Measurements from ENCODE around the gene CCBE1.

Gene CCBE1

DNA sequence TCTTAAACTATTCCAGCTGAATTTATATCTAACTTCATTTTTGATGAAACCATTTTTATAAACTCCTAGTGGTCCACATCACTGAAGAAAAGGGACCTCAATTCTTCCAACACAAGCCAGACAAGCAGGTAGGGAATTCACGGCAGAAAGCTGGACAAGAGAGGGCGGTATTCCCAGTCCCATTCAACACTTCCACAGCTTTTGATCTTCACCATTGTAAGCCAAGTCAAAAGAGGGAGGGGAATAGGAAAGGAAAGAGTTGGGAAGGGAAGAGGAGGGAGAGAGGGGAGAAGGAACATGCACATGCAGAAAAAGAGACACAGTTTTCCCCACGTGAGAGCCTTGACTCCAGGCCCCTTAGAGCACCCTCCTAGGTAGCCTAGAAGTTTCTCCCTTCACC is 77.4 kb downstream of the CCBE1 start:
- DNase-seq (ENCODE audit: low read depth): no peak

DNA sequence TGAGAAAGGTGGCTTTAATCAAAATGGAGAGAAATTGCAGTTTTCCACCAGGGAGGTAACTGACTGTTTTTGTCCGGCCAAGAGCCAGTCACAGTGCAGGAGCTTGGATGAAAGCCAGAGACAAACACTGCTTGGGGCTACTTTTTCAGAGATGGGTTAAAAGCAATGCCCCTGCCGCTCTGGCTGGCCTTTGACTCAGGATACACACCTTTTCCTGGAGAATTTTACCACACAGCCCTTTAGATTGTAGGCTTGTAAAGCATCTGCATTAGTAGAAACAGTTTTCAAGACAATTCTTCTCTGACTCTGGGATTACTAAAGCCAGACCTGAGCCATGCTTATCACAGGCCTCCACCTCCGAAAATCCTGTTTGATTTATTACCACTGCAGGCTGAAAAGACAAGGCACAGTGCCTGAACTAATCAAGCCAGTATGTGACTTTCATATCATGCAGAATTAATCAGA is 79.7 kb downstream of the CCBE1 start:
- peak; percentile 14 for DNase-seq (ENCODE audit: low read depth)

DNA sequence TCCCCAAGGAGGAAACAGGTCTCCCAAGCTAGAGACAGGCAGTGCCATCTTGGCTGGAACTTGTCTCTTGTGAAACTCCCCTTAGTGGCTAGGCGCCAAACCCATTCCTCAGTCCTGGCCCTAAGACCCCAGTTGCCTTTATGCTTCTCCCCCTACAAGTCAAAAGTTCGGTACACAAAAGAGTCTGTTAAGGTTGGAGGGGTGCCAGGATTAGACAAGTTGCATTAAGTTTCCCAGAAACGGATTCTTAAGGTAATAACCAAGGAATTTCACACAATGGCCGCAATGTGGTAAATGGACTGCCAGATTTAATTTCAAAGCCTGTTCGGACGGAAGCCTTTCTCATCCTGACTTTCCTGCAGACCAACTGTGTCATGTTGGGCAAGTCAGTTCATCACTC is 80.7 kb downstream of the CCBE1 start:
- peak; percentile 47 for DNase-seq (ENCODE audit: low read depth)

DNA sequence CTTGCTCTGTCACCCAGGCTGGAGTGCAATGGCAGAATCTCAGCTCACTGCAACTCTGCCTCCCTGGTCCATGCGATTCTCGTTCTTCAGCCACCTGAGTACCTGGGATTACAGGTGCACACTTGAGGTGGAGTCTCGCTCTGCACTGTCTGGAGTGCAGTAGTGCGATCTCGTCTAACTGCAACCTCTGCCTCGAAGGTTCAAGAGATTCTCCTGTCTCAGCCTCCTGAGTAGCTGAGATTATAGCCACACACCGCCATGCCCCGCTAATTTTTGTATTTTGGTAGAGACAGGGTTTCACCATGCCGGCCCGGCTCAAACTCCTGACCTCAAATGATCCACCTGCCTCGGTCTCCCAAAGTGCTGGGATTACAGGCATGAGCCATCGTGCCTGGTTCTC is 83.3 kb downstream of the CCBE1 start:
- DNase-seq (ENCODE audit: low read depth): no peak

DNA sequence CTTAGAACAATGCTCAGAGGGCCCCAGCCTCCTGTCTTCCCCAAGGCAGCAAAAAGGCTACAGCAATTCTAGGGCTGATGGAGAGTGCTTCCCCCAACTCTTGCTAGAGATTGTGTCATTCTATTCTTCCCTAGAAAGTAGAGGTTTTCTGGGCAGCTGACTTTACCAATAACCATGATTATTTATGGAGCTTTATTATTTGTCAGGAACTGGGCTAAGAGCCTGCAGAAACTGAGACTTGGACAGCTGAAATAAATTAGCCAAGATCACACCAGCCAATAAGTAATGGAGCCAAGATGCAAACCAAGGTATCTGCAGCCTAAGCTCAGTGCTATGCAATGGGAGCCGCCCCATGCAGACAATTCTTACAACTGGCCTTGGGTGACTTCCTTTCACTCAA is 84.8 kb downstream of the CCBE1 start:
- peak; percentile 38 for DNase-seq (ENCODE audit: low read depth)

DNA sequence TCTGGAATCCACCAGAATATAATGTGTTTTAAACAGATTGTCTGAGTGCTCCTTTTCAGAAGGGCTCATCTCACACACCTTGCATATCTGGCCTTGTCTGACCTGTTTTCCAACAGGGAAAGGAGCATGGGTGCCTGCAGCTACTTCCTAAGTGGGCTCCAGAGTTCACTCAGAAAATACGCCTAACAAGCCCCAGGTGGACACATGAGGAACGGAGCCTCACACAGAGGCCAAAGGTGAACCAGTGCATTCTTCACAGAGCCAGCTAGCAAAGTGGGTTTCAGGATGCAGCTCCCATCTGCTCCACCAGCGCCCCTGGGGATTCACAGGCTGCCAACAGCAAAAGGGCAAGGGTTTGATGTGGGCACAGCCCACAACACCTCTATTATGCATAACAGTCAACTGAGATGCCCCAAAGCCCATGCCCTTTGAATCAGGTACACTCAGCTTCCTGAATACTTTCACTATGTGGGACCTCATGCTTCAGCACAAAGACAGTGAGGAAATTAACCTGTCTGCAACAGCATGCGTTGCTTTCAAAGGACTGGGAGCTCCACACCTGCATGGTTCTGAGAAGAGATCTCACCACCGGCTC is 86.6 kb downstream of the CCBE1 start:
- DNase-seq (ENCODE audit: low read depth): no peak

DNA sequence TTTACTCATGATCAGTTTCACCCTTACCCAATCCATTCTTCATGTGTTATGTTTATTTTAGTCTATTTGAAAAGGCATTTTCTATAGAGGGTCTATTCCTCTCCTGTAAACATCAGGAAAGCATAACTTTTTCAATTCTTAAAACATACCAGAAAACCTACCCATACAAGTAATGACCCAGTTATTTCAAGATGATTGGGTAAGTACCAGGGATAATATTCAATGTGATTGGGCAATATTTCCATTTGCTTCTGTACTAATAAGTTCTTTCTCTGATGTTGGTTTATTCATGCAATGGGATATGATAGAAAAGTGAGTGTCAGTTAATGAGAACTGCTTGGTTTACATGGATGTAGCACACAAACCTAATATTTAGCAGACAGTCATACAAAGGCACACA is 87.6 kb downstream of the CCBE1 start:
- DNase-seq (ENCODE audit: low read depth): no peak

DNA sequence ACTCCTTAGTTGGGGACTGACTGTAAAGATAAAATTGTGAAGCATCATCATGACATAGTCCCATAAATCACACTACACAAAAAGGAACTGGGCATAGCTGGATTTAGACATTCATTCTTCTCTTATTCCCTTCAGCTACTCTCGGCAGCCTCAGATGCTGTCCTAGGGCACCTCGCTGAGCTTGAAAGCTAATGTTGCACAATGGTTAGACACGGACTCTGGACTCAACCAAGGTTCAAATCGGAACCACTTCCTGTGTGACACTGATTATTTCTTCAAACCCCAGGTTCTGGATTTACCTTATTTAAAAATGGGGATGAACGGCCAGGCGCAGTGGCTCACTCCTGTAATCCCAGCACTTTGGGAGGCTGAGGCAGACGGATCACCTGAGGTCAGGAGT is 89.8 kb downstream of the CCBE1 start:
- DNase-seq (ENCODE audit: low read depth): no peak

DNA sequence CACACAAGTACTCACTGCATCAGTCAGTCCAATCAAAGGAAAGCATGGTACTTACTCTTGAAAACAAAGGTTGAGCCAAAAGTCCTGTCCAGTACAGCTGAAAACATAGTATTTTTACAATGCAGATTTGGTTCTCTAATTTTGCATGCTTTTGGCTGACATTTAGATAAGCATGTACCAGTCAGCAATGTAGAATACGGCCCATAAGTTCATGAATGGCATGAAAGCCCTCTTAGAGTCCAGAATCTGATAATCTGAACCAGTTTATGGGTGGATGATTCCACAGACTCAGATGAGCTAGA is 90.2 kb downstream of the CCBE1 start:
- no peak for DNase-seq (ENCODE audit: low read depth)

DNA sequence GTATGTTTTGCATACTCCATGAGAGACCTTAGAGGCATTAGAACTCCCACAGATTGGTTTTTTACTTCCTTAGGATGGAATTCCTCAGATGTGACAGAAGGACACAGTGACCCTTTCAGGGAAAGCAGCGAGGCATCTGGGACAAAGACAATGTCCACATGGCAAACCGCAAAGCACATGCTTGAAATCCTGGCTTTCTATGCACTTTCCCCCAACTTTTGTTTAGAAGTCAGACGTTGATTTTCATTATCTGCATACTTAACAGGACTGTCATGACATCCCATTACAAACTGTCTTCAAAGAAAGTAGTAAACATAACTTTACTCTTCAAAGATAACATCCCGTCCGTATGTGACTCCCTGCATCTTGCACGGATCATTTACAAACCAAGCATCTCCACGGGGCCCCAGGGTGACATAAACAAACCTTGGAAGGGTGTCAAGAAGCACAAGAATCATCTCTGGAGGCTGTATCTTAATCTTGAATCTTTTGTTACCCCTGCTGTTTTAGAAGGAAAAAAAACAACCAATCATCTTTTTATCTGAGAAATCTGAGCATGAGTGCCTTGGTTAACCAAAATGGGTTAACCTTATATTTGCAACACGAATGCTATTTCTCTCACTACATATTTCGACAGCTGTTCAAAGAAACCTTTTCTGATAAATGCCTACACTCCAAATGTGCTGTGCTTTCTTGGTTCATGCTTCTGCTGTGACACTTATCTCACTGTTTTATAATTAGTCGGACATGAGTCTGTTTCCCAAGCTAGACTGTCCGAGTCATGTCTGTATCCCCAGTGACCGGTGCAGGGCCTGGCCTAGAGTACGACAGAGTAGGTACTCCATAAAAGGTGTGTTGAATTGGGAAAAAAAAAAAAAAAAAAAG is 90.8 kb downstream of the CCBE1 start:
- DNase-seq (ENCODE audit: low read depth): peak; percentile 83

DNA sequence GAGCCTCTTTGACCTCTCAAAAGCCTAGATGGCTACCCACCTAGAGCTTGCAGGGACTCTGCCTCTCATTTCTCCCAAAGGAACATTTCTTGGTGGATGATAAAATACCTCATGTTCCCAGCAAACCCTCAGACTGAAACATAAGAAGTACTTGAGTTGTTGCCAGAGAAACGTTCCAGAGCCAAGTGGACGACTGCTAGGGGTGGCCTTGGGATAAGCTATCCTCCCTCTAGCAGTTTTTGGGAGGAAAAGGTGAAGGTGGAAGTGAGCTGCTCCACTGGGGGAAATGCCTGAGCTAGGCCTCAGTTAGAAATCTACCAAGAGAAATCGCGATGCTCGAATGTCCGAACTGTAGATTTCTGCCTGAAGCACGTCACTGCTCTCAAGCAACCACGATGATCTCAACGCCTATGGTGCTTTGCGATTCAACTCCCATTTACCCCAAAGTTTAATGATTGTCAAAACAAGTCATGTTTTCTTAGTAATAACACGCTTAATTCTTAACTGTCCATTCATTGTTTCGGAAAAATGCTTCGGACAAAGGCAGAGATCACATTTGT is 91.5 kb downstream of the CCBE1 start:
- DNase-seq (ENCODE audit: low read depth): peak; percentile 38

DNA sequence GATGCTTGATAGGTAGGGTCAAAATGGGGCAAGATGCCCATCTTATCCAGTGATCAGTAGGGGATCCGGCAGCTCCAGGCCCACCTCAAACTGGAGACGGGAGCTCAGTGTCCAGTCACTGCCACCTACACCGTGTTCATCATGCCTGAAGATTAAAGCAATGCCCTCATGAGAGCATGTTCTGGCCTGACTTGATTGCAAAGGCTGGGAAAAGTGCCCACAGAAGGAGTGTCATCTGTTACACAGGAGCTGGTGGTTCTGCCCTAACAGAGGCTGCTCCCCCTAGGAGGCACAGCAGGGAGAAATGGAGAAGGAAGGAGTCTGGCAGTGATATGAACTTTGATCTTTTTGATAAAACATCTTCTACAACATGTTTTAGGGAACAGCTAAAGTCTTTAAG is 92.3 kb downstream of the CCBE1 start:
- no peak for DNase-seq (ENCODE audit: low read depth)

DNA sequence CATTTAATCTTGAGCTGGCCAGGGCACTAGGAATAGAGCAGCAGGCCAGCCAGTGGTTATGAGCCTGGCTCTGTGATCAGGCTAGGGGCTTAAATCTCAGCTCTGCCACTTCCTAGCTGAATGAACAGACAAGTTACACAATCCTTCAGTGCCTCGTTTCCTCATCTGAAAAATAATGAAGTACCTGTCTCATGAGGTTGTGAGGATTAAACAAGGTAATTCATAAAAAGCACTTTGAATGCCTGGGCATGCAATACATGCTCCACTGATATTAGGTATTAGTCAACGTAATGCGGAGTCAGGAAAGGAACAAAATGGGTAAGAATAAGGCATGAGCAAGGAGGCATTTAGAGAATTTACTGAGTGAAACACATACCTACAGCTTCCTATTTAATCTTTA is 100.2 kb downstream of the CCBE1 start:
- no peak for DNase-seq (ENCODE audit: low read depth)

DNA sequence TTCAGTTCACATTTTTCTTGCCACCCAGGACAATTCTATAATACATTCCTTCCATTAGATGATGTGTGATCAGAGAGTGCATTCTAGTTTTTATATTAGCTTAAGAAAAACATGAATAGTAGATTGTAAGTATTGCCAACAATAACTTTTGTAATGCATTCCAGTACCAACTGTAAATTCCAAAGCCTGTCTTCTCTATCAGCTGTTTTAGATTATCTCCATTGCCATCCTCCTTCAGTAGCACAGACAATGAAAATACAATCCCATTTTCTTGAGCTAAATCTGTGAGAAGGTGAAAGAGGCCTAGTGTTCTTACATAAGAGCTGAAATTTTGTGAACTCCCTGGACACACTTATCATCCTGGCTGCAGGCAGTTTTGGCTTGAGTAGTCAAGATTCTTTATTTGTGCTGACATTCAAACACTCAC is 103.9 kb downstream of the CCBE1 start:
- DNase-seq (ENCODE audit: low read depth): no peak

DNA sequence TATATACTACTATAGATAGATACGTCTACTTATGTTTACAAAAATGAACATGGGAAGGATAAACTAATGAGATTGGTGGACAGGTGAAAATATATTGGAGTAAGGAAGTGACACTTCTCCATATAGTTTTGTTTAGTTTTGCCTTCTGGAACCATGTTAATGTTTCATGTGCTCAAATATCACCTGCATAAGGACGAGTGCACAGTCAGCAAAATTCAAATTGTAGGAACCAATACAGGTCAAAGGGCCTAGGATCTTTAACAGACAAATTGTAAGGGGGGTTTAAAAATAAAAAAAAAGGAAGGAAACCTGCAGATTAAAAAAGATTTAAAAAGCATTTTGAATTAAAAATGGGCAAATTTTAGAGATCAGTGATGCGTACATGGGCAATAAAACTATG is 104.6 kb downstream of the CCBE1 start:
- DNase-seq (ENCODE audit: low read depth): no peak

DNA sequence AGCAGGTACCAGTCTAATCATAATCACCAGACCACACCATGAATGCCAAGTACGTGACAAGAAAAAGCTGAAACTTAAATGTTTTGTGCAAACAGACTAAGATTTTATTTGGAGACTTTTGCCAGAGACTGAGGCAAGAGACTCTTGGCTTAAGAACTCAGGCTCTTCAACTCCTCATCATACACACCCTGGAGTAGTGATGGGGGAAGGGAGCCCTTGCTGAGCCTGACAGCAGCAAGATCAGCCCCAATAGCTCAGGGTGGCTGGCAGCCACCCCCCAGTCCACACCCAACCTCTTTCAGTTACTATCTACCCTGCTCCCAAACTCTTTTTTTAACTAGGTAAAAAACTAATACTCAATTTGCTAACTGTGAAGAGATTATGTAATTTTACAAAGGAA is 114.8 kb downstream of the CCBE1 start:
- DNase-seq (ENCODE audit: low read depth): no peak

DNA sequence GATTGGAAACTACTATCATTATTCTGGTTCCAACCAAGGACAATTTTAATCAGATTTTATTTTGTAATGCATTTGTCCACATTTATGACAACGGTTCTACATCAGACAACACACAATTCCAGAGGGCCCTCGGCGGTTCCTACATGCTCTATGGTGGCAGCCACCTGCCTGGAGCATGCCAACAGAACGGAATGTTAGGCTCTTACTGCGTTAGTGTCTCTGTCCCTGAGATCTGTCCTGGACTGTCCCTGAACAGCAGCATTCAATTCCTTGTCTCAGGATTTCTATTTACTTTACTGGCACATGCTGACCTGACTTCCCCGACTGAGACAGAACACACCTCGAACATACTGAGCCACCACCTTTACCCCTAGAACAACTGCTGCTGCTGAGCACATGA is 117.7 kb downstream of the CCBE1 start:
- DNase-seq (ENCODE audit: low read depth): no peak

DNA sequence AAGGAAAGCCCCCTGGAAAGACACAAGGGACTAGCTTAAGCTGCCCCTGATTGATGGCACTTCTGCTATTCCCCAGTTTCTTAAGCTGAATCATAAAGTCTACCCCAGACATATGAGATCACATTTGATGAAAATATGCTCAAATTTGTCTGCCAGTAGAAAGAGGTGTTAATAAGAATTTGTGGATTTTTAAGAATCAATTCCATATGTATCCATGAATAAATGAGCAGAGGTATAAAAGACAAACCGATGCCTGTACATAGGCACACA is 119.9 kb downstream of the CCBE1 start:
- no peak for DNase-seq (ENCODE audit: low read depth)

DNA sequence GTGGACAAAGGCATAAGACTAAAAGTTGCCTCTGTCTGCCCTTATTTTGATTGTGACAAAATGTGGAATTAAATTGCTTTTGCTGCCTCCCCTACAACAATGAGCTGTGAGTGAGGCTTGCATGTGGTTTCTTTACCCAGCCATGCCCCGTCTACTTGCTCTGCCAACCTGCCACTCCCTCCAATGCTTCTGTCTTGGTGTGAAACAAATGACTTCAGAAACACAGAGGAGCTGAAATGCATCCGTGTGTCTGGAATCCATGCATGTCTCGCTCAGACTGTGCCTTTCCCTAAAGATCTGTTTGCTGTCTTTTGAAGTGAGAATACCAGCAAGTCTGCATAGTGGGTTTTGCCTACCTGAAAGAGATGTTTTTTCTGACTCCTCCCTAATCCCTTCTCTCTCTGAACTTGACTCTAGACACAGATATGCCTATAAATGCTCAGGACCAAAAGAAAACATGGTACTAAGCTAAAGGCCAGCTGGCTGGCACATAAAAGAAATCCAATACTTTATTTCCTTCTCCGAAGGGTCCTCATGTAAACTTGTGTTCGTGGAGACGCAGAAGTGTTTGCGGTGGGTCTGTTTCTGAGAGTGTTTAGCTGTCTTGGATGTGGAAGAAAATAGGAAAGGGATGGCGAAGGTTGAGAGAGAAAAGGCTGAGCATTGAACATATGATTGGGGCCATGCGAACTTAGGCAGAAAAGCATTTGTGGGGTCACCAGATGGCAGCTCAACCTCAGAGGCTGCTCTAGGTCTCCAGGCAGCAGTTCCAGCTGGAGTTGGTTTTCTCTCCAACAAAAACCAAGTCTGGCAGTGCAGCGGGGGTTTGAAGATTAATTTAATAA is 120.5 kb downstream of the CCBE1 start:
- DNase-seq (ENCODE audit: low read depth): no peak

DNA sequence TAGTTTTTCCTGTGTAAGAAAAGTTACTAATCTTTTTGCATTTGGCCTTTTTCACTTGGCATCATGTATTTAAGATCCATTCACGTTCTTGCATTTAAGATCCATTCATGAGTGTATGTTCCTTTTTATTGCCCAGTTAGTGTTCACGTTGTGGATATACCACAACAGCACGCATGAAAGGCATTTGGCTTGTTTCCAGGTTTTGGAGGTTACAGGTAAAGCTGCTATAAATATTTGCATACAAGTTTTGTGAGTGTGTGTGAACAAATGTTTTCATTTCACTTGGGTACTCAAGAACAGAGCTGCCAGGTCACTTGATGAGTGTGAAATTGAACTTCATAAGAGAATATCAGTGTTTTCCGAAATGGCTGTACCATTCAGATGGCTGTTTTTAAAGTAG is 121.2 kb downstream of the CCBE1 start:
- no peak for DNase-seq (ENCODE audit: low read depth)

DNA sequence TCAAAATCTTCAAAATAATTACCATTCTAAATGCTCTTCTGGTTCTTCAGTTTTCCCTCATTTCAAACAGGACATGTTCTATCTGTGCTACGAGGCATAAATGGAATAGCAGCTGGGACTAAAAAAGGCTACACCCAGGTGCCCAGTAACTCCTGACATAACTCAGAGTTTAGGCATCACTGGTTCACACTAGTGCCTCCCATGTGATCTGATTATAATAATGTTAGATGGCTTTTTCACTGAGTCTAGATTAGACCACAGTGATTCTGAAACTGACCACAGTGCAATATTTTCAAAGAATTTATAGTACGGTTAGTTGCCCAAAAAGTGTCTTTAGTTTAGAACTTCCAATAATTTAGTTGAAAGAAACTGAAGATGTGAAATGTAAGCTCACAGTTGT is 123.3 kb downstream of the CCBE1 start:
- no peak for DNase-seq (ENCODE audit: low read depth)

DNA sequence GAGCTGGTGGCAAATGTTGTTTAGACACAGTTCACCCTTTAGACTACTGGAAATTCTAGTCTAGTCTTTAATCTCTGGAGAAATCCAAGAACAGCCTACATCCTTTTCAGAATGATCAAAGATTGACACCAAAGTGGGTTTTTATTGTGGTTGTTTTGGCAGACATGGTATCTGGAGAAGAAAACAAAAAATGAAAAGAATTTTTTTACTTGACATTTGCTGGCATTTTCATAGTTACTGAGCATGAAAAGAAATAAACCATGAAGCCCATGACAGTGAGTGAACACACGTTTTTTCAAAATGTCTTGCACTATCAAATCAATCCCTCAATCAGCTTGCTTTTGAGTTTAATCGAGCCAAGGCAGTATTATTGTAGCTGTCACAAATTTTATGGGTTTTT is 125.3 kb downstream of the CCBE1 start:
- no peak for DNase-seq (ENCODE audit: low read depth)

DNA sequence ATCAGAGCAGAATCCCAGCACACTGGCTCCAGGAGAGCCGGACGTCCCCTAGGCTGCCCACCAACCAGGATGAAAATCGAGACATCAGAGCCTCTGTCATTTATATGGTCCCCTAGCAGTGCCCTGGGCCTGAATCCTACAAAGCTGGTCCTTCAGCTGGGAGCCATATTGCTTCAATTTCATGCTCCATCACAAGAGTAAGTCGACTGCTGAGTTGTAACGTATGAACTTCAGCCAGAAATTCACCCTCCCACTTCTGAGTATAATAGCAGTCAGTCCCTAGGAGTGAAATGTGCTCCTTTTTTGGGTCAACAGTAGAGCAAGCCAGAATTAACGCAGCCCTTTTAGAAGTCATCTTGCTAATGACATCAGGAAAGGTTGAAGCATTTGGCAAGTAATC is 126.4 kb downstream of the CCBE1 start:
- DNase-seq (ENCODE audit: low read depth): no peak
